Stomach (tissue), 4 donors: ENCODE data around the gene CLSTN2.

Source experiments
- EP300 ChIP-seq: sonication (generic); formaldehyde crosslinking; IDR thresholded peaks from one replicate; pipeline ENCODE4 v1.6.1; 2017; ENCODE audit warnings: antibody characterized with exemption
- POLR2A ChIP-seq, 4 donors: fragments of 450-650 bp; IDR thresholded peaks; one replicate each; pipeline ENCODE4 v1.6.1; 2016; ENCODE audit warnings: antibody characterized with exemption in 4 of 4, control low read depth in 2 of 4, mild to moderate bottlenecking in 1 of 4, moderate library complexity in 1 of 4
- TF ChIP-seq, protein P1 (sequence below), 7 experiments: fragments of 450-650 bp in 4 of 7; fragments of 200-600 bp in 3 of 7; sonication (generic) in 3 of 7; IDR thresholded peaks; one replicate each; pipeline ENCODE4 v1.5.1; 2016 to 2019; ENCODE audit warnings: antibody characterized with exemption in 7 of 7, control low read depth in 2 of 7, mild to moderate bottlenecking in 1 of 7

DNA sequence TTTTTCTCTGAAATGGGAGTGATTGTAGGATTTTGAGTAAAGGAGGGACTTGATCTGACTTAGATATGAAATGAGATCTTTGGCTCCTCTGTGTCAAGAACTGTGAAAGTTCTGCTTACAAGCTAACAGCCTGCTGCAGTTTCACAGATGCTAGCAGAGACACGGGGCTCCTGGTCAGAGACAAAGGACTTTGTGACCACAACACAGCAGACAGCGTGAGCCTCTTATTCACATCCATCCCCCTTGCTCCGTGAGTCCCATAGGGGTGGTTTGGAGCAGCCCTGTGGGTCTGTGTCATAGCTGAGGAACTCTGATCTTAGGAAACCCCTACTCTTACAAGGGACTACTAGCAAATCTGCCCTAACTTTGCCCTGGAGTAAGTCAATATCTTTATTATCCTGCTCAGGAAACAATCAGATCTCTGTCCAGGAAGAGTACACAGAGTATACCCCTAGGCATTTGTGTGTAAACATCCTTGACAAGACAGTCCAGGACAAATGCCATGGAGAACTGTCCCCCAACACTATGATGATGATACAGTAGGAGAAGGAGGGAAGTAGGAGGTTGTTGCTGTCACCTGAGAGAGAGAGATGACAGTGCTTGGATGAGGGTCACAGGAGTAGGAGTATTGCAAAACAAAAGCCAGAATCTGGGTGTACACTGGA, 80.0 kb downstream of the CLSTN2 start:
- TF ChIP-seq, protein P1, sequence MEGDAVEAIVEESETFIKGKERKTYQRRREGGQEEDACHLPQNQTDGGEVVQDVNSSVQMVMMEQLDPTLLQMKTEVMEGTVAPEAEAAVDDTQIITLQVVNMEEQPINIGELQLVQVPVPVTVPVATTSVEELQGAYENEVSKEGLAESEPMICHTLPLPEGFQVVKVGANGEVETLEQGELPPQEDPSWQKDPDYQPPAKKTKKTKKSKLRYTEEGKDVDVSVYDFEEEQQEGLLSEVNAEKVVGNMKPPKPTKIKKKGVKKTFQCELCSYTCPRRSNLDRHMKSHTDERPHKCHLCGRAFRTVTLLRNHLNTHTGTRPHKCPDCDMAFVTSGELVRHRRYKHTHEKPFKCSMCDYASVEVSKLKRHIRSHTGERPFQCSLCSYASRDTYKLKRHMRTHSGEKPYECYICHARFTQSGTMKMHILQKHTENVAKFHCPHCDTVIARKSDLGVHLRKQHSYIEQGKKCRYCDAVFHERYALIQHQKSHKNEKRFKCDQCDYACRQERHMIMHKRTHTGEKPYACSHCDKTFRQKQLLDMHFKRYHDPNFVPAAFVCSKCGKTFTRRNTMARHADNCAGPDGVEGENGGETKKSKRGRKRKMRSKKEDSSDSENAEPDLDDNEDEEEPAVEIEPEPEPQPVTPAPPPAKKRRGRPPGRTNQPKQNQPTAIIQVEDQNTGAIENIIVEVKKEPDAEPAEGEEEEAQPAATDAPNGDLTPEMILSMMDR (IDR thresholded peaks at IDR 0.05): no peak
- TF ChIP-seq EP300: no peak
- TF ChIP-seq POLR2A (IDR thresholded peaks at IDR 0.05): no peak
